ENCODE measurements around the gene CHCHD3.
"Not testable (repeated sequence)": the region's sequence is repeated elsewhere in the genome, so short reads cannot be mapped to it uniquely, and the experiment has no call there.

Gene CHCHD3

GRCh38 chr7:132943645-132944044 is 138.2 kb downstream of the CHCHD3 start:
- no peak for FAIRE-seq

GRCh38 chr7:132942701-132943100 is 139.2 kb downstream of the CHCHD3 start:
- no peak for FAIRE-seq

GRCh38 chr7:132941905-132942304 is 140.0 kb downstream of the CHCHD3 start:
- FAIRE-seq = no peak

GRCh38 chr7:132941428-132941827 is 140.5 kb downstream of the CHCHD3 start:
- no peak for FAIRE-seq

- no peak for FAIRE-seq
Measured at GRCh38 chr7:132940084-132940483, 141.8 kb downstream of the CHCHD3 start.

GRCh38 chr7:132939495-132939894 is 142.4 kb downstream of the CHCHD3 start:
- FAIRE-seq = no peak

- no peak for FAIRE-seq
Measured at GRCh38 chr7:132937286-132937685, 144.6 kb downstream of the CHCHD3 start.

GRCh38 chr7:132935608-132936007 is 146.3 kb downstream of the CHCHD3 start:
- FAIRE-seq = no peak

- FAIRE-seq = no peak
Measured at GRCh38 chr7:132934017-132934416, 147.9 kb downstream of the CHCHD3 start.

GRCh38 chr7:132933072-132933458 is 148.8 kb downstream of the CHCHD3 start:
- no peak for FAIRE-seq

GRCh38 chr7:132932296-132933071 is 149.4 kb downstream of the CHCHD3 start:
- FAIRE-seq = no peak

- FAIRE-seq = no peak
Measured at GRCh38 chr7:132930881-132931280, 151.0 kb downstream of the CHCHD3 start.

GRCh38 chr7:132929944-132930343 is 151.9 kb downstream of the CHCHD3 start:
- not testable (repeated sequence) for FAIRE-seq

GRCh38 chr7:132919771-132920170 is 162.1 kb downstream of the CHCHD3 start:
- no peak for FAIRE-seq

GRCh38 chr7:132915647-132916046 is 166.2 kb downstream of the CHCHD3 start:
- FAIRE-seq = no peak

- no peak for FAIRE-seq
Measured at GRCh38 chr7:132910657-132911056, 171.2 kb downstream of the CHCHD3 start.

GRCh38 chr7:132907380-132907940 is 174.4 kb downstream of the CHCHD3 start:
- FAIRE-seq = no peak

GRCh38 chr7:132906193-132906835 is 175.6 kb downstream of the CHCHD3 start:
- no peak for FAIRE-seq

- FAIRE-seq = not testable (repeated sequence)
Measured at GRCh38 chr7:132905136-132905535, 176.8 kb downstream of the CHCHD3 start.

- FAIRE-seq = no peak
Measured at GRCh38 chr7:132904209-132904608, 177.7 kb downstream of the CHCHD3 start.

GRCh38 chr7:132902294-132902693 is 179.6 kb downstream of the CHCHD3 start:
- FAIRE-seq = not testable (repeated sequence)

GRCh38 chr7:132901241-132901640 is 180.6 kb downstream of the CHCHD3 start:
- no peak for FAIRE-seq

- no peak for FAIRE-seq
Measured at GRCh38 chr7:132899833-132900232, 182.1 kb downstream of the CHCHD3 start.

GRCh38 chr7:132898641-132899175 is 183.2 kb downstream of the CHCHD3 start:
- not testable (repeated sequence) for FAIRE-seq
